ENCODE data around the gene CAT.

The CAT gene

DNA sequence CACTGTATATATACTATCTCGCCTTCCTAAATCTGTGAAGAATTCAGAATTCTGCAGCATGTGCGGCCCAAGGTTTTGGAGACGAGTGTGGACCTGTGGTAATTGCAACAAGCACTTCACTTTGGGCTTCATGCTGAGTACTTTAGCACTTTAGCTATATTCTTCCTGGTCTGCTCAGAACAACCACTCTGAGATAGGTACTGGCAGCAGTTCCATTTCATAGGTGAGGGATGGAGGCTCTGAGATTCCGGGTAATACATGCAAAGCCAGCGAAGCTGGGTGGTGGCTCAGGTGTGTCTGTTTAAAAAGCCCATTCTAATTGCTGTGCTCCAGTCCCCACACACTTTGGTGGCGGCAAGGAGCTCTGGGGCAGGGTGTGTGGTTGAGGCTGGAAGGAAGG lies 68.4 kb downstream of the CAT start:
- no peak for ATAC-seq
- TF ChIP-seq GLIS3 (CRISPR knock-in tag; IDR thresholded peaks at IDR 0.05) = no peak
- TF ChIP-seq ZFP3 (CRISPR knock-in tag; IDR thresholded peaks at IDR 0.05) = no peak
- no peak for TF ChIP-seq BACH2 (CRISPR knock-in tag; IDR thresholded peaks at IDR 0.05; ENCODE audit: borderline replicate concordance)
- TF ChIP-seq, protein P1, sequence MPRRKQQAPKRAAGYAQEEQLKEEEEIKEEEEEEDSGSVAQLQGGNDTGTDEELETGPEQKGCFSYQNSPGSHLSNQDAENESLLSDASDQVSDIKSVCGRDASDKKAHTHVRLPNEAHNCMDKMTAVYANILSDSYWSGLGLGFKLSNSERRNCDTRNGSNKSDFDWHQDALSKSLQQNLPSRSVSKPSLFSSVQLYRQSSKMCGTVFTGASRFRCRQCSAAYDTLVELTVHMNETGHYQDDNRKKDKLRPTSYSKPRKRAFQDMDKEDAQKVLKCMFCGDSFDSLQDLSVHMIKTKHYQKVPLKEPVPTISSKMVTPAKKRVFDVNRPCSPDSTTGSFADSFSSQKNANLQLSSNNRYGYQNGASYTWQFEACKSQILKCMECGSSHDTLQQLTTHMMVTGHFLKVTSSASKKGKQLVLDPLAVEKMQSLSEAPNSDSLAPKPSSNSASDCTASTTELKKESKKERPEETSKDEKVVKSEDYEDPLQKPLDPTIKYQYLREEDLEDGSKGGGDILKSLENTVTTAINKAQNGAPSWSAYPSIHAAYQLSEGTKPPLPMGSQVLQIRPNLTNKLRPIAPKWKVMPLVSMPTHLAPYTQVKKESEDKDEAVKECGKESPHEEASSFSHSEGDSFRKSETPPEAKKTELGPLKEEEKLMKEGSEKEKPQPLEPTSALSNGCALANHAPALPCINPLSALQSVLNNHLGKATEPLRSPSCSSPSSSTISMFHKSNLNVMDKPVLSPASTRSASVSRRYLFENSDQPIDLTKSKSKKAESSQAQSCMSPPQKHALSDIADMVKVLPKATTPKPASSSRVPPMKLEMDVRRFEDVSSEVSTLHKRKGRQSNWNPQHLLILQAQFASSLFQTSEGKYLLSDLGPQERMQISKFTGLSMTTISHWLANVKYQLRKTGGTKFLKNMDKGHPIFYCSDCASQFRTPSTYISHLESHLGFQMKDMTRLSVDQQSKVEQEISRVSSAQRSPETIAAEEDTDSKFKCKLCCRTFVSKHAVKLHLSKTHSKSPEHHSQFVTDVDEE (CRISPR knock-in tag; IDR thresholded peaks at IDR 0.05) = no peak
- no peak for TF ChIP-seq ARNTL (CRISPR knock-in tag; IDR thresholded peaks at IDR 0.05; ENCODE audit: borderline replicate concordance, low read depth)
- TF ChIP-seq ISL1 (CRISPR knock-in tag; IDR thresholded peaks at IDR 0.05) = no peak
- TF ChIP-seq TCF4 (CRISPR knock-in tag; IDR thresholded peaks at IDR 0.05; ENCODE audit: borderline replicate concordance) = no peak
- TF ChIP-seq ZC3H10 (CRISPR knock-in tag; IDR thresholded peaks at IDR 0.05) = no peak
- TF ChIP-seq OSR1 (CRISPR knock-in tag; IDR thresholded peaks at IDR 0.05) = no peak

DNA sequence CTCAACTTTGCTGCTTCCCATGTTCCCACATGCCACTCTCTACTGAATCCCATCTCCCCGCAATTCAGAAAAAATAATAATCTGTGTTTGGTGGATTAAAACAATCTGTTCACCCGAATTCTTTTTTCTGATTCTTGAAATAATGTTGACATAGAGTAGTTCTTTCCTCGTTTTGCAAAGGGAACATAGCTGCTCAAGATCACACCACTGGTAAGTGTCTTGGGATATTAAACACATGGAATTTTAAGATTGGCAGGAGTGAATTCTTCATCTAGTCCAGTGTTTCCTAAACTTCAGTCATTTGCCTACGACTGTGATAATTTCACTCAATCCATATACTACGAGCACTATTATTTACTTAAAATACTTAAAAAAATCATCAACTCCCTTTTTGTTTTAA lies 68.9 kb downstream of the CAT start:
- TF ChIP-seq ZFP30 (CRISPR knock-in tag; IDR thresholded peaks at IDR 0.05) = no peak
- TF ChIP-seq ZNF8 (CRISPR knock-in tag; IDR thresholded peaks at IDR 0.05) = no peak
- TF ChIP-seq ZNF565 (CRISPR knock-in tag; conservative IDR thresholded peaks at IDR 0.05; ENCODE audit: low read depth) = no peak
- TF ChIP-seq ZC3H10 (CRISPR knock-in tag; IDR thresholded peaks at IDR 0.05) = no peak
- no peak for TF ChIP-seq GLIS3 (CRISPR knock-in tag; IDR thresholded peaks at IDR 0.05)
- TF ChIP-seq ESRRG (CRISPR knock-in tag; IDR thresholded peaks at IDR 0.05) = no peak
- no peak for TF ChIP-seq RARB (CRISPR knock-in tag; IDR thresholded peaks at IDR 0.05)
- TF ChIP-seq, protein P2, sequence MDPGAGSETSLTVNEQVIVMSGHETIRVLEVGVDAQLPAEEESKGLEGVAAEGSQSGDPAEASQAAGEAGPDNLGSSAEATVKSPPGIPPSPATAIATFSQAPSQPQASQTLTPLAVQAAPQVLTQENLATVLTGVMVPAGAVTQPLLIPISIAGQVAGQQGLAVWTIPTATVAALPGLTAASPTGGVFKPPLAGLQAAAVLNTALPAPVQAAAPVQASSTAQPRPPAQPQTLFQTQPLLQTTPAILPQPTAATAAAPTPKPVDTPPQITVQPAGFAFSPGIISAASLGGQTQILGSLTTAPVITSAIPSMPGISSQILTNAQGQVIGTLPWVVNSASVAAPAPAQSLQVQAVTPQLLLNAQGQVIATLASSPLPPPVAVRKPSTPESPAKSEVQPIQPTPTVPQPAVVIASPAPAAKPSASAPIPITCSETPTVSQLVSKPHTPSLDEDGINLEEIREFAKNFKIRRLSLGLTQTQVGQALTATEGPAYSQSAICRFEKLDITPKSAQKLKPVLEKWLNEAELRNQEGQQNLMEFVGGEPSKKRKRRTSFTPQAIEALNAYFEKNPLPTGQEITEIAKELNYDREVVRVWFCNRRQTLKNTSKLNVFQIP (CRISPR knock-in tag; IDR thresholded peaks at IDR 0.05; ENCODE audit: borderline replicate concordance, low read depth) = no peak
- TF ChIP-seq ZNF70 (CRISPR knock-in tag; IDR thresholded peaks at IDR 0.05) = no peak
- TF ChIP-seq, protein P1 (CRISPR knock-in tag; IDR thresholded peaks at IDR 0.05) = no peak
- TF ChIP-seq, protein P3, sequence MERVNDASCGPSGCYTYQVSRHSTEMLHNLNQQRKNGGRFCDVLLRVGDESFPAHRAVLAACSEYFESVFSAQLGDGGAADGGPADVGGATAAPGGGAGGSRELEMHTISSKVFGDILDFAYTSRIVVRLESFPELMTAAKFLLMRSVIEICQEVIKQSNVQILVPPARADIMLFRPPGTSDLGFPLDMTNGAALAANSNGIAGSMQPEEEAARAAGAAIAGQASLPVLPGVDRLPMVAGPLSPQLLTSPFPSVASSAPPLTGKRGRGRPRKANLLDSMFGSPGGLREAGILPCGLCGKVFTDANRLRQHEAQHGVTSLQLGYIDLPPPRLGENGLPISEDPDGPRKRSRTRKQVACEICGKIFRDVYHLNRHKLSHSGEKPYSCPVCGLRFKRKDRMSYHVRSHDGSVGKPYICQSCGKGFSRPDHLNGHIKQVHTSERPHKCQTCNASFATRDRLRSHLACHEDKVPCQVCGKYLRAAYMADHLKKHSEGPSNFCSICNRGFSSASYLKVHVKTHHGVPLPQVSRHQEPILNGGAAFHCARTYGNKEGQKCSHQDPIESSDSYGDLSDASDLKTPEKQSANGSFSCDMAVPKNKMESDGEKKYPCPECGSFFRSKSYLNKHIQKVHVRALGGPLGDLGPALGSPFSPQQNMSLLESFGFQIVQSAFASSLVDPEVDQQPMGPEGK (CRISPR knock-in tag; IDR thresholded peaks at IDR 0.05; ENCODE audit: borderline replicate concordance) = no peak
- no peak for TF ChIP-seq ISL1 (CRISPR knock-in tag; IDR thresholded peaks at IDR 0.05)
- TF ChIP-seq TCF4 (CRISPR knock-in tag; IDR thresholded peaks at IDR 0.05; ENCODE audit: borderline replicate concordance) = no peak
- TF ChIP-seq PPARA (CRISPR knock-in tag; IDR thresholded peaks at IDR 0.05; ENCODE audit: borderline replicate concordance) = no peak
- no peak for TF ChIP-seq OSR1 (CRISPR knock-in tag; IDR thresholded peaks at IDR 0.05)
- TF ChIP-seq, protein P4, sequence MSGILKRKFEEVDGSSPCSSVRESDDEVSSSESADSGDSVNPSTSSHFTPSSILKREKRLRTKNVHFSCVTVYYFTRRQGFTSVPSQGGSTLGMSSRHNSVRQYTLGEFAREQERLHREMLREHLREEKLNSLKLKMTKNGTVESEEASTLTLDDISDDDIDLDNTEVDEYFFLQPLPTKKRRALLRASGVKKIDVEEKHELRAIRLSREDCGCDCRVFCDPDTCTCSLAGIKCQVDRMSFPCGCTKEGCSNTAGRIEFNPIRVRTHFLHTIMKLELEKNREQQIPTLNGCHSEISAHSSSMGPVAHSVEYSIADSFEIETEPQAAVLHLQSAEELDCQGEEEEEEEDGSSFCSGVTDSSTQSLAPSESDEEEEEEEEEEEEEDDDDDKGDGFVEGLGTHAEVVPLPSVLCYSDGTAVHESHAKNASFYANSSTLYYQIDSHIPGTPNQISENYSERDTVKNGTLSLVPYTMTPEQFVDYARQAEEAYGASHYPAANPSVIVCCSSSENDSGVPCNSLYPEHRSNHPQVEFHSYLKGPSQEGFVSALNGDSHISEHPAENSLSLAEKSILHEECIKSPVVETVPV (CRISPR knock-in tag; IDR thresholded peaks at IDR 0.05) = no peak
- TF ChIP-seq SNAI2 (CRISPR knock-in tag; IDR thresholded peaks at IDR 0.05) = no peak
- no peak for TF ChIP-seq CSDC2 (CRISPR knock-in tag; IDR thresholded peaks at IDR 0.05)
- no peak for TF ChIP-seq ZFP3 (CRISPR knock-in tag; IDR thresholded peaks at IDR 0.05)
- TF ChIP-seq TOX (CRISPR knock-in tag; IDR thresholded peaks at IDR 0.05; ENCODE audit: borderline replicate concordance) = no peak
- no peak for ATAC-seq
